ENCODE results near the gene HNRNPK. TPM values are rescaled to one million over a fixed set of nuclear protein-coding genes. Genes with fewer than 3 reads are reported as not detected.

HNRNPK gene
- total and polyA plus RNA-seq, 2 of the 13 experiments (the other 11 are each of a cell fraction or from before 2014, with no cell fraction given) = 321 to 712 TPM

DNA sequence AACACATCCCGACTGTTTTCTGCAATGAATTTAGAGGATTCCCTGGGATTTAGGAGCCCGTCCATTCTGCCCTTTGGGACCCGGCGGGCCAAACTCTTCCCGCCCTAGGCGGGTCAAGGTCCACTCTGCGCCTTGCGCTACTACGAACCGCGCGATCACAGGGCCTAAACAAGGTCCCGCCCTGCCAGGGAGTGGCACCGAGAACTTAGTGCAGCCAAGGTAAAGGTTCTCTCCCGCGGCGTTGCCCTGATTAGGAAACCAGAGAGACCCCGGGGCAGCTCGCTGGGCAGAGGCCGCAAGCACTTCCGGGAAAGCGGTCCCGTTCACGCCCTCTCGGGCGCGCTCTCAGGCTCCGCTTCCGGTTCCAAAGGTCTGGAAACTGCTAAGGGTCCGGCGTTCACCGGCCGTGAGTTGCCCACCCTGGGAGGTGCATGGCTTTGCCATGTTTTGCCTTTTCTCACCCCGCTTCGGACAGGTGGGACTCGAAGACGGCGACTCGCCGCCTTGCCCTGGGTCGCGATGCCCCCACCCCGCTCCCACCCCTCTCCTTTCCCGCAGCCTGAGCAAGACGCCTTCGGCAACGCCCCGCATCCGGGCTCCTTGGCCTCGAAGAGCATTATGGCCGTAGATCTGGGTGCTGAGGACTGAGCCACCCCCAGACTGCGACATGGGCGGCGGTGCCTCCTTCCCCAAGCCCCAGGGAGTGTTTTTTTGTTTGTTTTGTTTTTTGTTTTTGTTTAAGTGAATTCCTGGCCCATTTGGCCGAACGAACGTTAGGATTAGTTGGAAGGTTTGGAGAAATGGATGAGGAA, 23.4 kb downstream of the HNRNPK start (continued):
- TF ChIP-seq PRDM4 (CRISPR knock-in tag; IDR thresholded peaks at IDR 0.05; ENCODE audit: borderline replicate concordance) (no peak), SNAI1 (CRISPR knock-in tag; IDR thresholded peaks at IDR 0.05; ENCODE audit: borderline replicate concordance) (no peak; the same call in 1 of the 2 replicates), ZNF83 (CRISPR knock-in tag; IDR thresholded peaks at IDR 0.05; ENCODE audit: borderline replicate concordance) (no peak; the same call in 1 of the 2 replicates), RBAK (CRISPR knock-in tag; IDR thresholded peaks at IDR 0.05) (no peak), ZNF333 (CRISPR knock-in tag; IDR thresholded peaks at IDR 0.05; ENCODE audit: borderline replicate concordance) (peak; percentile 83; the same call in 1 of the 2 replicates), ZBTB7A (CRISPR knock-in tag; IDR thresholded peaks at IDR 0.05) (peak; percentile 63; the same call in 1 of the 2 replicates), RFX5 (IDR thresholded peaks at IDR 0.05; ENCODE audit: low read depth, low read length) (no peak), ZNF572 (CRISPR knock-in tag; IDR thresholded peaks at IDR 0.05) (peak; percentile 35; the same call in 1 of the 2 replicates), FOSL2 (CRISPR knock-in tag; IDR thresholded peaks at IDR 0.05) (0 out of 2 replicates have a peak, but pooled peaks have one; percentile 32), ZNF703 (CRISPR knock-in tag; IDR thresholded peaks at IDR 0.05; ENCODE audit: borderline replicate concordance) (peak; percentile 94), SAFB2 (CRISPR knock-in tag; IDR thresholded peaks at IDR 0.05; ENCODE audit: borderline replicate concordance, low read depth) (no peak), PPARG (CRISPR knock-in tag; conservative IDR thresholded peaks at IDR 0.05) (no peak), NFE2L1 (CRISPR knock-in tag; IDR thresholded peaks at IDR 0.05; ENCODE audit: borderline replicate concordance) (no peak), ZNF615 (CRISPR knock-in tag; IDR thresholded peaks at IDR 0.05; ENCODE audit: borderline replicate concordance) (no peak), HNF4A (CRISPR knock-in tag; IDR thresholded peaks at IDR 0.05) (peak; percentile 92), ZNF160 (CRISPR knock-in tag; IDR thresholded peaks at IDR 0.05) (no peak; the same call in 1 of the 2 replicates), TRIM24 (CRISPR knock-in tag; IDR thresholded peaks at IDR 0.05) (no peak), POLR2AphosphoS5 (IDR thresholded peaks at IDR 0.05; ENCODE audit: low read depth, low read length) (peak; percentile 89), MXD1 (CRISPR knock-in tag; IDR thresholded peaks at IDR 0.05) (no peak; the same call in 1 of the 2 replicates), HNRNPL (IDR thresholded peaks at IDR 0.05; ENCODE audit: low read depth, low read length) (peak; percentile 89), SRSF9 (IDR thresholded peaks at IDR 0.05; ENCODE audit: borderline replicate concordance, insufficient read depth, low read depth, low read length, poor library complexity, severe bottlenecking) (no peak)
- TF ChIP-seq, protein P1, sequence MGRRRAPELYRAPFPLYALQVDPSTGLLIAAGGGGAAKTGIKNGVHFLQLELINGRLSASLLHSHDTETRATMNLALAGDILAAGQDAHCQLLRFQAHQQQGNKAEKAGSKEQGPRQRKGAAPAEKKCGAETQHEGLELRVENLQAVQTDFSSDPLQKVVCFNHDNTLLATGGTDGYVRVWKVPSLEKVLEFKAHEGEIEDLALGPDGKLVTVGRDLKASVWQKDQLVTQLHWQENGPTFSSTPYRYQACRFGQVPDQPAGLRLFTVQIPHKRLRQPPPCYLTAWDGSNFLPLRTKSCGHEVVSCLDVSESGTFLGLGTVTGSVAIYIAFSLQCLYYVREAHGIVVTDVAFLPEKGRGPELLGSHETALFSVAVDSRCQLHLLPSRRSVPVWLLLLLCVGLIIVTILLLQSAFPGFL (CRISPR knock-in tag; IDR thresholded peaks at IDR 0.05) = no peak
- TF ChIP-seq, protein P2, sequence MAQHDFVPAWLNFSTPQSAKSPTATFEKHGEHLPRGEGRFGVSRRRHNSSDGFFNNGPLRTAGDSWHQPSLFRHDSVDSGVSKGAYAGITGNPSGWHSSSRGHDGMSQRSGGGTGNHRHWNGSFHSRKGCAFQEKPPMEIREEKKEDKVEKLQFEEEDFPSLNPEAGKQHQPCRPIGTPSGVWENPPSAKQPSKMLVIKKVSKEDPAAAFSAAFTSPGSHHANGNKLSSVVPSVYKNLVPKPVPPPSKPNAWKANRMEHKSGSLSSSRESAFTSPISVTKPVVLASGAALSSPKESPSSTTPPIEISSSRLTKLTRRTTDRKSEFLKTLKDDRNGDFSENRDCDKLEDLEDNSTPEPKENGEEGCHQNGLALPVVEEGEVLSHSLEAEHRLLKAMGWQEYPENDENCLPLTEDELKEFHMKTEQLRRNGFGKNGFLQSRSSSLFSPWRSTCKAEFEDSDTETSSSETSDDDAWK (CRISPR knock-in tag; IDR thresholded peaks at IDR 0.05) = no peak

Measured in HepG2 (cell line).